ENCODE data around the gene OR14I1.
"Not testable (repeated sequence)": the region's sequence is repeated elsewhere in the genome, so short reads cannot be mapped to it uniquely, and the experiment has no call there.

The OR14I1 gene

GRCh38 chr1:248688527-248689298, 13.9 kb downstream of the OR14I1 start:
- no peak for DNase-seq (ENCODE audit: low read depth in 2 of 2)

GRCh38 chr1:248686815-248687214, 15.8 kb downstream of the OR14I1 start:
- no peak for DNase-seq (ENCODE audit: low read depth in 2 of 2)

- no peak for DNase-seq (ENCODE audit: low read depth in 2 of 2)
These were observed 20.9 kb downstream of the OR14I1 start for GRCh38 chr1:248681651-248682050.

GRCh38 chr1:248670003-248670402, 32.6 kb downstream of the OR14I1 start:
- DNase-seq (ENCODE audit: low read depth in 2 of 2): no peak

DNA sequence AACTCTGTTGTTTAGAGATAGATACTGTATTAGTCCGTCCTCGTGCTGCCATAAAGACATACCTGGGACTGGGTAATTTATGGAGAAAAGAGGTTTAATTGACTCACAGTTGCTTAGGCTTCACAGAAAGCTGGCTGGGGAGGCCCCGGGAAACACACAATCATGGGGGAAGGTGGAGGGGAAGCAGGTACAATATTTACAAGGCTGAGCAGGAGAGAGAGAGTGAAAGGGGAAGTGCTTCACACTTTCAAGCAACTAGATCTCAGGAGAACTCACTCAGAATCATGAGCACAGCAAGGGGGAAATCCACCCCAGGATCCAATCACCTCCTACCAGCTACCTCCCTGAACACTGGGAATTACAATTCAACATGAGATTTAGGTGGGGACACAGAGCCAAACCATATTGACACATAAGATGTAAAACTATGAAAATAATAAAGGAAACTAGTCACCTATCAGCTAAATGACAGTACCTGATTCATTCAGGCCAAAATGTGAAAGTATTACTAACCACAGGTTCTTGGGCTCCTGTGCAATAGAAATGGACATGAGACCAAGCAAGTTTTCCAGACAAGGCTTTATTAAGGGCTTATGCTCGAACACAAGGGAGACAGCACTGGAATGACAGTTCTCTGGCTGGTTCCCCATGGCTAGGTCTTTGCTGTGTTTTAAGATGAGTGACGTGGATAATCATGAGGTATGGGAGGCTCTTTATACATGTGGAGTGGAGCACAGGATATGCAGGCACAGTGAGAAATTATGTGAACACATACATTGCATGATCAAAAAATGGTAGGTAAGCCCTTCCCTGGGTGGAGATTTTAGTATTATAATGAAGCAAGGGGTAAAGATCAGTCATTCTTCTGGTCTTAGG, 38.9 kb downstream of the OR14I1 start:
- DNase-seq (ENCODE audit: low read depth in 2 of 2): not testable (repeated sequence)

GRCh38 chr1:248656797-248657196, 45.8 kb downstream of the OR14I1 start:
- DNase-seq (ENCODE audit: low read depth in 2 of 2): not testable (repeated sequence)

GRCh38 chr1:248655354-248655753, 47.2 kb downstream of the OR14I1 start, which contains the start of gene OR2T27:
TSS of gene OR2T27 (minus strand) at chr1:248655528. CDS start at chr1:248650884, 4,644 bp downstream.
- not testable (repeated sequence) for DNase-seq (ENCODE audit: low read depth in 2 of 2)

All from stimulated activated CD4-positive, alpha-beta T cell treated with anti-CD3 and anti-CD28 coated beads, Interleukin-1b, Interleukin-23, amount 100 ng/mL, for 1 hour (primary cell).